Endothelial cell of umbilical vein (primary cell): ENCODE measurements around the gene NDUFB7. TPM values are rescaled to one million over a fixed set of nuclear protein-coding genes. Genes with fewer than 3 reads are reported as not detected.

Experiments used
- BruUV-seq: library from RNA; stranded (reverse); fragments of 400-500 nt; replicated peaks from 2 replicates; lab custom pipeline; 2021; lab: Mats Ljungman, UMichigan
- CTCF ChIA-PET: fragments of 300-600, 350-600 bp; sonication (Branson Sonifier 250); formaldehyde crosslinking; loops from one replicate; lab custom pipeline; 2021; ENCODE audit warnings: antibody characterized with exemption, inconsistent platforms; lab: Charles Lee
- POLR2A ChIA-PET: fragments of 300-600, 350-600 bp; sonication (Branson Sonifier 250); formaldehyde crosslinking; loops from one replicate; lab custom pipeline; 2021; ENCODE audit warnings: antibody characterized with exemption, inconsistent platforms; lab: Charles Lee
- DNase-seq: peaks from one replicate; pipeline ENCODE4 v3.0.0-alpha.2; 2011; ENCODE audit warnings: low read depth, low spot score
- FAIRE-seq: peaks from 2 replicates; lab custom pipeline; 2011; peaks lifted over from hg19 to GRCh38; lab: Jason Lieb, UNC
- H2AFZ ChIP-seq: 2 replicates; pipeline ENCODE4 v1.6.0; 2012; ENCODE audit warnings: low read depth, low read length, control low read depth, inconsistent platforms
- H3K27ac ChIP-seq: 2 replicates; pipeline ENCODE4 v1.5.1; 2011; ENCODE audit warnings: low read depth, mild to moderate bottlenecking, control low read depth, low read length, moderate library complexity; ENCODE audit not compliant: insufficient read depth
- H3K27me3 ChIP-seq, 2 experiments: 2 replicates each; pipeline versions ENCODE4 v1.6.0 to v1.6.1; 2011; ENCODE audit warnings: low read length in 2 of 2, mixed read lengths in 1 of 2; ENCODE audit not compliant: control insufficient read depth in 2 of 2, insufficient read depth in 2 of 2
- H3K36me3 ChIP-seq, 2 experiments: 2 replicates in 1 of 2; 3 replicates in 1 of 2; pipeline ENCODE4 v1.5.1; 2011; ENCODE audit warnings: low read length in 2 of 2, mild to moderate bottlenecking in 1 of 2, moderate library complexity in 1 of 2; ENCODE audit not compliant: control insufficient read depth in 2 of 2, insufficient read depth in 2 of 2; ENCODE audit errors: extremely low read depth in 1 of 2
- H3K4me1 ChIP-seq: 3 replicates; pipeline ENCODE4 v1.5.1; 2011; ENCODE audit warnings: mild to moderate bottlenecking, low read length; ENCODE audit not compliant: control insufficient read depth, insufficient read depth; ENCODE audit errors: extremely low read depth
- H3K4me2 ChIP-seq: 2 replicates; pipeline ENCODE4 v1.6.1; 2011; ENCODE audit warnings: low read length, control low read depth, mixed read lengths; ENCODE audit not compliant: insufficient read depth
- H3K4me3 ChIP-seq, 3 experiments: fragments of 200-600 bp in 1 of 3; sonication (generic), shearing (Covaris generic) in 1 of 3; replicated peaks in 1 of 3; 2 replicates each; pipeline ENCODE4 v1.5.1; 2011 to 2016; ENCODE audit warnings: control low read depth in 3 of 3, low read length in 3 of 3, mild to moderate bottlenecking in 2 of 3, inconsistent platforms in 1 of 3, low read depth in 1 of 3, moderate library complexity in 1 of 3; ENCODE audit not compliant: insufficient read depth in 1 of 3
- H3K79me2 ChIP-seq: 2 replicates; pipeline ENCODE4 v1.6.0; 2012; ENCODE audit warnings: low read length, inconsistent platforms; ENCODE audit not compliant: control insufficient read depth, insufficient read depth
- H3K9ac ChIP-seq: replicated peaks from 2 replicates; pipeline ENCODE3; 2011; ENCODE audit warnings: low read length, control low read depth; ENCODE audit not compliant: insufficient read depth; ENCODE audit errors: extremely low read depth
- H3K9me1 ChIP-seq: replicated peaks from 3 replicates; pipeline ENCODE4 v1.6.0; 2011; ENCODE audit warnings: mild to moderate bottlenecking, low read length; ENCODE audit not compliant: control insufficient read depth, insufficient read depth; ENCODE audit errors: extremely low read depth
- H3K9me3 ChIP-seq: replicated peaks from 2 replicates; pipeline ENCODE4 v1.5.1; 2012; ENCODE audit warnings: low read length, inconsistent platforms; ENCODE audit not compliant: control insufficient read depth, insufficient read depth
- H4K20me1 ChIP-seq: replicated peaks from 2 replicates; pipeline ENCODE3; 2011; ENCODE audit warnings: mild to moderate bottlenecking, low read length; ENCODE audit not compliant: control insufficient read depth, insufficient read depth; ENCODE audit errors: extremely low read depth
- CTCF ChIP-seq, 2 donors: IDR thresholded peaks; 1 replicate in 1 of 2; 2 replicates in 1 of 2; pipeline ENCODE4 v1.5.1; 2011; ENCODE audit warnings: low read length in 2 of 2, mild to moderate bottlenecking in 2 of 2, moderate library complexity in 2 of 2, control low read depth in 1 of 2, inconsistent platforms in 1 of 2, low read depth in 1 of 2; ENCODE audit not compliant: insufficient read depth in 1 of 2; ENCODE audit errors: extremely low read depth in 1 of 2
- EZH2 ChIP-seq: IDR thresholded peaks from 2 replicates; pipeline ENCODE4 v1.6.1; 2012; ENCODE audit warnings: borderline replicate concordance, low read depth, mild to moderate bottlenecking, moderate library complexity, low read length, inconsistent platforms; ENCODE audit not compliant: severe bottlenecking
- FOS ChIP-seq: IDR thresholded peaks from 2 replicates; pipeline ENCODE4 v1.6.1; 2011; ENCODE audit warnings: mild to moderate bottlenecking, low read length, moderate library complexity, borderline replicate concordance; ENCODE audit not compliant: insufficient read depth
- GATA2 ChIP-seq: IDR thresholded peaks from 2 replicates; pipeline ENCODE4 v1.7.0; 2011; ENCODE audit warnings: low read depth, mild to moderate bottlenecking, moderate library complexity, mixed read lengths, low read length; ENCODE audit not compliant: insufficient read length, insufficient read depth
- JUN ChIP-seq: IDR thresholded peaks from 2 replicates; pipeline ENCODE4 v1.6.1; 2011; ENCODE audit warnings: borderline replicate concordance, low read depth; ENCODE audit not compliant: insufficient read length, insufficient read depth
- POLR2A ChIP-seq: IDR thresholded peaks from 2 replicates; pipeline ENCODE4 v1.6.1; 2012; ENCODE audit warnings: low read depth, mild to moderate bottlenecking, control low read depth, low read length
- POLR2AphosphoS5 ChIP-seq: IDR thresholded peaks from 2 replicates; pipeline ENCODE4 v1.6.1; 2012; ENCODE audit warnings: low read depth, mild to moderate bottlenecking, control low read depth, low read length, moderate library complexity; ENCODE audit not compliant: insufficient read depth
- dilution Hi-C: fragments of 300-500 bp; cut with MboI; formaldehyde crosslinking; loops from one replicate; pipeline ENCODE4 v1.15.0; 2019; ENCODE audit warnings: low sequenced_read_pairs; ENCODE audit not compliant: extremely low pct_ligation_motif_present
- intact Hi-C: fragments of 100-400 bp; cut with micrococcal nuclease; formaldehyde crosslinking; loops from one replicate; pipeline ENCODE4 v1.10.0; 2022
- polyA plus RNA-seq, 4 experiments: library from polyadenylated mRNA; depleted of rRNA in 3 of 4; stranded (reverse) in 3 of 4; unstranded in 1 of 4; fragments of >200 nt; gene quantifications; 2 replicates each; pipeline versions ENCODE4 v1.2.1 to v1.2.3, GENCODE V29; 2011 to 2012; ENCODE audit warnings: missing spikeins in 1 of 4
- total RNA-seq: library from RNA; stranded (reverse); gene quantifications from 2 replicates; pipeline ENCODE4 v1.2.3, GENCODE V29; 2021
- TF ChIP-seq, protein P1 (sequence below): IDR thresholded peaks from 2 replicates; pipeline ENCODE4 v1.6.1; 2011; ENCODE audit not compliant: insufficient read depth, insufficient read length

Gene NDUFB7
- total and polyA plus RNA-seq, 2 donors (not counting 3 experiments of a cell fraction or from before 2014, with no cell fraction given): 177 to 655 TPM

DNA sequence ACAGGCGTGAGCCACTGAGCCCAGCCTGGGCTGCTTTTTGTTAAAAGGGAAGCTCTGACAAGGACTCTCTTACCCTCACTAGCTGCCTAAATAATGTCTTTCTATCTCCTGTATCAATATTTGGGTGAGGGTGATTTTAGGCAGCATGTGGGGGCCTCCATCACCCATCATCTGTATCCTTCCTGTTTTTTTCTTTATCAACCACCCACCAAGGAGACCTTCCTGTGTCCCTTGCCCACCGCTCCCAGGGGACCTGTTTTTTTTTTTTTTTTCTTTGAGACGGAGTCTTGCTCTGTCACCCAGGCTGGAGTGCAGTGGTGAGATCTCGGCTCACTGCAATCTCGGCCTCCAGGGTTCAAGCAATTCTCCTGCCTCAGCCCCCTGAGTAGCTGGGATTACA, 5.4 kb upstream of the NDUFB7 start:
- Histone ChIP-seq H2AFZ (no peak overlapping the region), H4K20me1 (no peaks in the 10 kb centered on the region), H3K27ac (no peak overlapping the region), H3K36me3 (no peaks in the 10 kb centered on the region), H3K9me1 (no peaks in the 10 kb centered on the region), H3K79me2 (no peaks in the 10 kb centered on the region), H3K4me1 (no peaks in the 10 kb centered on the region), H3K9me3 (no peaks in the 10 kb centered on the region), H3K4me2 (no peak overlapping the region), H3K27me3 (no peaks in the 10 kb centered on the region), H3K4me3 (no peak overlapping the region), H3K9ac (no peak overlapping the region)
- ChIA-PET CTCF (interaction anchor here (12.1 kb wide), 1 partner anchor 110 kb away, joined by 342 read pairs; the partner anchor contains the start of gene ZNF333), POLR2A (no interaction called here)
- intact Hi-C loops (no loop called here), dilution Hi-C loops (no loop called here)
- no peak for TF ChIP-seq CTCF (IDR thresholded peaks at IDR 0.05; ENCODE audit: extremely low read depth in 1 of 2, insufficient read depth in 1 of 2, low read depth in 1 of 2, low read length in 2 of 2)
- TF ChIP-seq, protein P1, sequence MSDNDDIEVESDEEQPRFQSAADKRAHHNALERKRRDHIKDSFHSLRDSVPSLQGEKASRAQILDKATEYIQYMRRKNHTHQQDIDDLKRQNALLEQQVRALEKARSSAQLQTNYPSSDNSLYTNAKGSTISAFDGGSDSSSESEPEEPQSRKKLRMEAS: no peak
- TF ChIP-seq GATA2: no peak
- TF ChIP-seq POLR2AphosphoS5: no peak
- no peak for TF ChIP-seq POLR2A
- no peak for TF ChIP-seq FOS
- TF ChIP-seq JUN: no peak
- no peak for TF ChIP-seq EZH2
- FAIRE-seq: no peak
- no TSS peak for BruUV-seq
- no peak for DNase-seq
